Loucy (cell line): ENCODE data around the gene MCHR1.

ENCODE experiments used
- H2AFZ ChIP-seq: fragments of 200-600 bp; sonication (generic); 2 replicates; pipeline ENCODE4 v1.6.0; 2016; ENCODE audit warnings: antibody characterized with exemption, mild to moderate bottlenecking, low read length, moderate library complexity
- H3F3A ChIP-seq: fragments of 200-600 bp; 2 replicates; pipeline ENCODE4 v1.6.0; 2016; ENCODE audit warnings: antibody characterized with exemption, low read depth, mild to moderate bottlenecking
- H3K27me3 ChIP-seq: fragments of 200-600 bp; sonication (generic); 2 replicates; pipeline ENCODE4 v1.6.1; 2014; ENCODE audit warnings: low read length, mild to moderate bottlenecking; ENCODE audit not compliant: insufficient read depth, poor library complexity, severe bottlenecking
- H3K36me3 ChIP-seq: fragments of 200-600 bp; sonication (generic); 2 replicates; pipeline ENCODE4 v1.6.1; 2016; ENCODE audit warnings: low read length; ENCODE audit not compliant: insufficient read depth
- H3K4me1 ChIP-seq: fragments of 200-600 bp; sonication (generic); 2 replicates; pipeline ENCODE4 v1.5.1; 2014; ENCODE audit warnings: low read length, mild to moderate bottlenecking; ENCODE audit not compliant: insufficient read depth, poor library complexity, severe bottlenecking
- H3K4me2 ChIP-seq: fragments of 200-600 bp; sonication (generic); 2 replicates; pipeline ENCODE4 v1.6.0; 2014; ENCODE audit warnings: antibody characterized with exemption, low read length, low read depth, mild to moderate bottlenecking; ENCODE audit not compliant: poor library complexity, severe bottlenecking
- H3K4me3 ChIP-seq: fragments of 200-600 bp; sonication (generic); 2 replicates; pipeline ENCODE4 v1.5.1; 2014; ENCODE audit warnings: low read length, mild to moderate bottlenecking, mixed read lengths; ENCODE audit not compliant: poor library complexity, severe bottlenecking
- H3K79me2 ChIP-seq: fragments of 200-600 bp; sonication (generic); 2 replicates; pipeline ENCODE4 v1.6.1; 2014; ENCODE audit warnings: low read length; ENCODE audit not compliant: insufficient read depth
- H3K9ac ChIP-seq: fragments of 200-600 bp; sonication (generic); 2 replicates; pipeline ENCODE4 v1.6.0; 2014; ENCODE audit warnings: mild to moderate bottlenecking, low read depth, low read length, moderate library complexity; ENCODE audit not compliant: poor library complexity, severe bottlenecking
- H3K9me2 ChIP-seq: fragments of 200-600 bp; sonication (generic); replicated peaks from 2 replicates; pipeline ENCODE4 v1.6.1; 2016; ENCODE audit warnings: low read depth, low read length, mixed read lengths
- H3K9me3 ChIP-seq: fragments of 200-600 bp; sonication (generic); 2 replicates; pipeline ENCODE4 v1.6.1; 2014; ENCODE audit warnings: mild to moderate bottlenecking, antibody characterized with exemption, low read length, low read depth; ENCODE audit not compliant: insufficient read depth
- H4K20me1 ChIP-seq: fragments of 200-600 bp; sonication (generic); 2 replicates; pipeline ENCODE4 v1.6.0; 2014; ENCODE audit warnings: antibody characterized with exemption, low read length, mild to moderate bottlenecking; ENCODE audit not compliant: insufficient read depth, poor library complexity, severe bottlenecking
- CTCF ChIP-seq: fragments of 200-600 bp; sonication (generic); conservative IDR thresholded peaks from 2 replicates; pipeline ENCODE4 v1.5.1; 2014; ENCODE audit warnings: mild to moderate bottlenecking, antibody characterized with exemption, low read length
- EZH2phosphoT487 ChIP-seq: fragments of 200-600 bp; IDR thresholded peaks from 2 replicates; pipeline ENCODE4 v1.6.1; 2018; ENCODE audit warnings: antibody characterized with exemption, mild to moderate bottlenecking, moderate library complexity, borderline replicate concordance

Gene MCHR1

GRCh38 chr22:40705918-40706682 lies 26.8 kb downstream of the MCHR1 start:
- H3K36me3 ChIP-seq = no peaks in the 10 kb centered on the region
- TF ChIP-seq EZH2phosphoT487 (no peak), CTCF (no peak)
- H3K4me2 ChIP-seq = no peak overlapping the region
- no peaks in the 10 kb centered on the region for H3K79me2 ChIP-seq
- no peaks in the 10 kb centered on the region for H3K27me3 ChIP-seq
- no peaks in the 10 kb centered on the region for H4K20me1 ChIP-seq
- H2AFZ ChIP-seq = no peak overlapping the region
- peaks cover 24% of the 10 kb centered on the region for H3K4me1 ChIP-seq
- H3K4me3 ChIP-seq = no peak overlapping the region
- H3K9me2 ChIP-seq = no peaks in the 10 kb centered on the region
- H3K9ac ChIP-seq = no peak overlapping the region
- H3K9me3 ChIP-seq = no peaks in the 10 kb centered on the region
- H3F3A ChIP-seq = no peaks in the 10 kb centered on the region

GRCh38 chr22:40707154-40707553 lies 27.9 kb downstream of the MCHR1 start:
- Histone ChIP-seq H3K36me3 (no peaks in the 10 kb centered on the region), H3K4me3 (no peak overlapping the region), H2AFZ (no peak overlapping the region), H3K9me3 (no peaks in the 10 kb centered on the region), H4K20me1 (no peaks in the 10 kb centered on the region), H3K9ac (no peak overlapping the region), H3K9me2 (no peaks in the 10 kb centered on the region), H3K4me1 (peaks cover 34% of the 10 kb centered on the region), H3K27me3 (no peaks in the 10 kb centered on the region), H3K79me2 (no peaks in the 10 kb centered on the region), H3K4me2 (no peak overlapping the region), H3F3A (no peaks in the 10 kb centered on the region)
- TF ChIP-seq EZH2phosphoT487 (no peak), CTCF (no peak)

GRCh38 chr22:40708177-40708576 lies 28.9 kb downstream of the MCHR1 start:
- TF ChIP-seq EZH2phosphoT487 (no peak), CTCF (no peak)

More at GRCh38 chr22:40708177-40708576, 28.9 kb downstream of the MCHR1 start:
- Histone ChIP-seq H3K9me3 (no peaks in the 10 kb centered on the region), H3K36me3 (no peaks in the 10 kb centered on the region), H3K4me1 (peaks cover 37% of the 10 kb centered on the region), H3F3A (no peaks in the 10 kb centered on the region), H2AFZ (no peak overlapping the region), H3K4me2 (no peak overlapping the region), H4K20me1 (no peaks in the 10 kb centered on the region), H3K9ac (no peak overlapping the region), H3K9me2 (no peaks in the 10 kb centered on the region), H3K79me2 (no peaks in the 10 kb centered on the region), H3K27me3 (no peaks in the 10 kb centered on the region), H3K4me3 (no peak overlapping the region)
